MCF 10A (cell line): ENCODE measurements around the gene LHB. TPM values are rescaled to one million over a fixed set of nuclear protein-coding genes. Genes with fewer than 3 reads are reported as not detected.
A peak's percentile ranks its signal among the peaks of the same experiment; 100 is the strongest.

Experiments
- BruUV-seq: library from RNA; stranded (reverse); fragments of 400-500 nt; replicated peaks from 2 replicates; lab custom pipeline; 2021; lab: Mats Ljungman, UMichigan
- CTCF ChIA-PET: fragments of 300-600 bp; sonication (Branson Sonifier 250); formaldehyde crosslinking; extraction: SDS; loops from one replicate; lab custom pipeline; 2021; ENCODE audit warnings: antibody characterized with exemption, inconsistent platforms; lab: Yijun Ruan, JAX
- POLR2A ChIA-PET: fragments of 300-600, 350-650 bp; sonication (Branson Sonifier 250); formaldehyde crosslinking; extraction: SDS; loops from one replicate; lab custom pipeline; 2020; ENCODE audit warnings: antibody characterized with exemption, inconsistent platforms; lab: Yijun Ruan, JAX
- DNase-seq: peaks from one replicate; pipeline ENCODE4 v3.0.0-alpha.2; 2018; ENCODE audit not compliant: unreplicated experiment
- H3K27ac Mint-ChIP-seq: one replicate; pipeline ENCODE4 v1.8.0; 2022; ENCODE audit warnings: mild to moderate bottlenecking, low read depth, mixed read lengths; ENCODE audit not compliant: unreplicated experiment
- H3K27me3 Mint-ChIP-seq: one replicate; pipeline ENCODE4 v1.8.0; 2022; ENCODE audit warnings: mixed read lengths; ENCODE audit not compliant: insufficient read depth, unreplicated experiment
- H3K36me3 Mint-ChIP-seq: one replicate; pipeline ENCODE4 v1.8.0; 2022; ENCODE audit warnings: mild to moderate bottlenecking, moderate library complexity, mixed read lengths; ENCODE audit not compliant: insufficient read depth, unreplicated experiment
- H3K4me1 Mint-ChIP-seq: one replicate; pipeline ENCODE4 v1.8.0; 2022; ENCODE audit warnings: mixed read lengths; ENCODE audit not compliant: insufficient read depth, unreplicated experiment
- H3K4me3 Mint-ChIP-seq: one replicate; pipeline ENCODE4 v1.8.0; 2022; ENCODE audit warnings: mild to moderate bottlenecking, moderate library complexity, mixed read lengths; ENCODE audit not compliant: unreplicated experiment
- H3K9me3 Mint-ChIP-seq: one replicate; pipeline ENCODE4 v1.8.0; 2022; ENCODE audit warnings: mixed read lengths; ENCODE audit not compliant: unreplicated experiment
- intact Hi-C: fragments of 100-400 bp; cut with micrococcal nuclease; formaldehyde crosslinking; loops from 2 replicates; pipeline ENCODE4 v1.14.1; 2022
- total RNA-seq: library from RNA; stranded (reverse); gene quantifications from 2 replicates; pipeline ENCODE4 v1.2.3, GENCODE V29; 2022
- TF ChIP-seq, protein P1 (sequence below): fragments of 200-600 bp; IDR thresholded peaks from one replicate; pipeline ENCODE4 v1.8.0; 2022; ENCODE audit warnings: antibody characterized with exemption, mild to moderate bottlenecking; ENCODE audit not compliant: unreplicated experiment

Gene LHB
- total RNA-seq, 1 experiment from 2014 or later: not detected

DNA sequence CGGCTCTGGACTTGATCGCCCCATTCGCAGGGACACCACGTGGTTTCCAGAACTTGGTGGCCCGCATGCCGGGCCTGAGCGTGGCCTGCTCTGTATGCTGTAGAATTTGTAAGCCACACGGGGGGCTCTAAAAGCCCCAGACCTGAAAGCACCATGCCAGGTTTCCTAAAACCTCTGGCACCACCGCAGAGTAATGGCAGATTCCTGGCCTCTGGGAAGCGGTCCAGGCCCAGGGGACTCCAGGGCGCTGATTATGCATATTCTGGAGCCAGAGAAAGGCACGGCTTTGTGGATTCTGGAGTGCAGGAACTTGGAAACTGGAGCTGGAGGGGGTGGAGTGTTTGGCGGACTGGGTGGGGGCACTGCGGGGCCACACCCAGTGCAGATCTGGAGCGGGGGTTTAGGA is 48.1 kb downstream of the LHB start:
- peaks cover 18% of the 10 kb centered on the region for H3K4me1 Mint-ChIP-seq
- intact Hi-C loops: no loop called here
- TF ChIP-seq, protein P1, sequence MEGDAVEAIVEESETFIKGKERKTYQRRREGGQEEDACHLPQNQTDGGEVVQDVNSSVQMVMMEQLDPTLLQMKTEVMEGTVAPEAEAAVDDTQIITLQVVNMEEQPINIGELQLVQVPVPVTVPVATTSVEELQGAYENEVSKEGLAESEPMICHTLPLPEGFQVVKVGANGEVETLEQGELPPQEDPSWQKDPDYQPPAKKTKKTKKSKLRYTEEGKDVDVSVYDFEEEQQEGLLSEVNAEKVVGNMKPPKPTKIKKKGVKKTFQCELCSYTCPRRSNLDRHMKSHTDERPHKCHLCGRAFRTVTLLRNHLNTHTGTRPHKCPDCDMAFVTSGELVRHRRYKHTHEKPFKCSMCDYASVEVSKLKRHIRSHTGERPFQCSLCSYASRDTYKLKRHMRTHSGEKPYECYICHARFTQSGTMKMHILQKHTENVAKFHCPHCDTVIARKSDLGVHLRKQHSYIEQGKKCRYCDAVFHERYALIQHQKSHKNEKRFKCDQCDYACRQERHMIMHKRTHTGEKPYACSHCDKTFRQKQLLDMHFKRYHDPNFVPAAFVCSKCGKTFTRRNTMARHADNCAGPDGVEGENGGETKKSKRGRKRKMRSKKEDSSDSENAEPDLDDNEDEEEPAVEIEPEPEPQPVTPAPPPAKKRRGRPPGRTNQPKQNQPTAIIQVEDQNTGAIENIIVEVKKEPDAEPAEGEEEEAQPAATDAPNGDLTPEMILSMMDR: no peak
- no peaks in the 10 kb centered on the region for H3K27me3 Mint-ChIP-seq
- H3K36me3 Mint-ChIP-seq: peaks cover 76% of the 10 kb centered on the region
- no TSS peak for BruUV-seq
- CTCF ChIA-PET: interaction anchor here (2.1 kb wide), 1 partner anchor 11 kb away, joined by 8 read pairs; no protein-coding TSS in a partner anchor
- POLR2A ChIA-PET: interaction anchor here (0.8 to 4.2 kb wide), 2 partner anchors 9 to 24 kb away, joined by 4 to 47 read pairs; partner anchors contain the start of genes GYS1 and RUVBL2
- H3K9me3 Mint-ChIP-seq: no peaks in the 10 kb centered on the region
- no peak overlapping the region for H3K4me3 Mint-ChIP-seq
- no peak overlapping the region for H3K27ac Mint-ChIP-seq
- no peak for DNase-seq

DNA sequence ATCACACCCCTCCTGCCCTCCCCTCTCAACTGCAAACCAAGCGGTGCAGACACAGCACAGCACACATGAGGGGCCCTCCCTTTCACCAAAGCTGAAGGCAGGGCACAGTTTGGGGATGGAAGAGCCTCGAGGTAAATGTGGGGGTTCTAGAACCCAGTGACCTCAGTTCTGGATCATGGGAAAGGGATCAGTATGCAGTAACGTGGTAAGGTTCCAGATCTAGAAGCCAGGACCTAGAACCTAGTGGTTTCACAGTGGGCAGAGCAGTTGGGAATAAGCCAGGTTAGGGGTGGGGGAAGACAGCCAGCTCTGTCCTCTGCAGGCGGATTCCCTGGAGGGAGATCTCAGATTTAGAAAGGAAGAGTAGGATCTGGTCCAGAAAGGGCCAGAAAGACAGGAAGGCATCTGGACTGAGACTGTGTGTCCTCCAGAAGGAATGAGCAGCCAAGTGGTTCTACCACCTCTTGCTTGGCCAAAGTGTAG is 48.7 kb downstream of the LHB start:
- Mint-ChIP-seq H3K4me1 (peaks cover 24% of the 10 kb centered on the region), H3K4me3 (no peak overlapping the region)

DNA sequence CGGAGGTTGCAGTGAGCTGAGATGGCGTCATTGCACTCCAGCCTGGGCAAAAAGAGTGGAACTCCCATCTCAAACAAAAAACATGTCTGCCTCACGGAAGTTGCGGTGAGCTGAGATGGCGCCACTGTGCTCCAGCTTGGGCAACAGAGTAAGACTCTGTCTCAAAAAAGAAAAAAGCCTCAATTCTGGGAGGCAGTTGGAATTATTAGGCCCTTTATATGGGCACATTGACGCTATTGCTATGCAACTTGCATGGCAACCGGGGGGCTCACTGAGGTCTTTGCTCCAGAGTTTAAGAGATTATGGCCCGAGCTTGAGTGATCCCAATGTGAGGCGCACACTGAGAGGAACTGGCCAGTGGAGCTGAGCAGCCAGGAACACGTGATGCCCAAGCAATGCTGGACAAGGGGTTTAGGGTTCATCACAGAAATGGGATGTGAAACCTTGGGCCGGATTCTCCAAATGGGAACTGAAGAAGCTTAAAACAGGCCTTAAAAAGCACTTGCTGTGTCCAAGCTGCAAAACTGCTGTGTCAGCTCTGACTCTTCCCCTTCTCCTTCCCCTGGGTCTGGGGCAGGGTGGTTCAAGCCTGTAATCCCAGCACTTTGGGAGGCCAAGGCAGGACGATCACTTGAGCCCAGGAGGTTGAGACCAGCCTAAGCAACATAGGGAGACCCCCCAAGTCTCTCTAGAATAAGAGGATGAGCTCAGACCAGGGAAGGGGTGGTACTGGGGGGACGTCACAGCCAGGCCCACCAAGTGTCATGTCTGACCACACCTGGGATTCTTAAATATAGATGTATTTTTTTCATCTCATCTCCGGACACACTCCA is 49.3 kb downstream of the LHB start:
- peak; percentile 24 for DNase-seq
- H3K4me3 Mint-ChIP-seq: peak overlapping the region; percentile 97
- ChIA-PET POLR2A (interaction anchor here (0.6 to 5.3 kb wide), 5 partner anchors 10 to 93 kb away, joined by 5 to 98 read pairs (median 47); partner anchors contain the start of genes BAX, GYS1 and RUVBL2), CTCF (interaction anchor here (0.5 to 2.0 kb wide), 6 partner anchors 9 to 172 kb away, joined by 3 to 13 read pairs (median 4); partner anchors contain the start of genes GYS1 and RUVBL2)
- no TSS peak for BruUV-seq
- H3K36me3 Mint-ChIP-seq: peaks cover 65% of the 10 kb centered on the region
- peaks cover 30% of the 10 kb centered on the region for H3K4me1 Mint-ChIP-seq
- peak overlapping the region; percentile 78 for H3K27ac Mint-ChIP-seq
- intact Hi-C loops: no loop called here
- TF ChIP-seq, protein P1: no peak
- H3K27me3 Mint-ChIP-seq: no peaks in the 10 kb centered on the region
- no peaks in the 10 kb centered on the region for H3K9me3 Mint-ChIP-seq

More for the DNA sequence above, 48.7 kb downstream of the LHB start:
- Mint-ChIP-seq H3K9me3 (no peaks in the 10 kb centered on the region), H3K27me3 (no peaks in the 10 kb centered on the region), H3K36me3 (peaks cover 72% of the 10 kb centered on the region), H3K27ac (peak overlapping the region; percentile 78)
- BruUV-seq: TSS peak; percentile 37
- TF ChIP-seq, protein P1: no peak
- ChIA-PET POLR2A (interaction anchor here (0.6 to 5.3 kb wide), 5 partner anchors 10 to 94 kb away, joined by 5 to 98 read pairs (median 47); partner anchors contain the start of genes BAX, GYS1 and RUVBL2), CTCF (interaction anchor here (1.0 kb wide), 1 partner anchor 25 kb away, joined by 6 read pairs; the partner anchor contains the start of genes GYS1 and RUVBL2)
- DNase-seq: no peak
- intact Hi-C loops: no loop called here
